Measurements from ENCODE around the gene MCM6.
"Not testable (repeated sequence)": the region's sequence is repeated elsewhere in the genome, so short reads cannot be mapped to it uniquely, and the experiment has no call there.

MCM6 gene

GRCh38 chr2:135885709-135886108, 9.5 kb upstream of the MCM6 start:
- Histone ChIP-seq H3K27me3 (ENCODE audit: low read length) (no peaks in the 10 kb centered on the region), H3K27ac (ENCODE audit: low read depth, low read length) (no peak overlapping the region), H3K9ac (ENCODE audit: low read length) (no peak overlapping the region), H3K4me3 (ENCODE audit: insufficient read depth, low read length, poor library complexity, severe bottlenecking) (no peak overlapping the region), H3K4me2 (ENCODE audit: low read depth, low read length, poor library complexity, severe bottlenecking) (no peak overlapping the region), H2AFZ (ENCODE audit: low read depth, low read length, severe bottlenecking) (no peak overlapping the region), H4K20me1 (ENCODE audit: low read depth, low read length) (no peaks in the 10 kb centered on the region), H3K9me2 (replicated peaks; ENCODE audit: insufficient read depth, low read length) (no peaks in the 10 kb centered on the region), H3K79me2 (ENCODE audit: insufficient read depth, low read length) (no peaks in the 10 kb centered on the region), H3K9me3 (ENCODE audit: insufficient read depth, low read length) (no peaks in the 10 kb centered on the region; the same call in 1 of the 2 replicates), H3F3A (ENCODE audit: insufficient read depth) (no peaks in the 10 kb centered on the region), H3K36me3 (ENCODE audit: low read length) (no peaks in the 10 kb centered on the region)
- TF ChIP-seq, protein P1, sequence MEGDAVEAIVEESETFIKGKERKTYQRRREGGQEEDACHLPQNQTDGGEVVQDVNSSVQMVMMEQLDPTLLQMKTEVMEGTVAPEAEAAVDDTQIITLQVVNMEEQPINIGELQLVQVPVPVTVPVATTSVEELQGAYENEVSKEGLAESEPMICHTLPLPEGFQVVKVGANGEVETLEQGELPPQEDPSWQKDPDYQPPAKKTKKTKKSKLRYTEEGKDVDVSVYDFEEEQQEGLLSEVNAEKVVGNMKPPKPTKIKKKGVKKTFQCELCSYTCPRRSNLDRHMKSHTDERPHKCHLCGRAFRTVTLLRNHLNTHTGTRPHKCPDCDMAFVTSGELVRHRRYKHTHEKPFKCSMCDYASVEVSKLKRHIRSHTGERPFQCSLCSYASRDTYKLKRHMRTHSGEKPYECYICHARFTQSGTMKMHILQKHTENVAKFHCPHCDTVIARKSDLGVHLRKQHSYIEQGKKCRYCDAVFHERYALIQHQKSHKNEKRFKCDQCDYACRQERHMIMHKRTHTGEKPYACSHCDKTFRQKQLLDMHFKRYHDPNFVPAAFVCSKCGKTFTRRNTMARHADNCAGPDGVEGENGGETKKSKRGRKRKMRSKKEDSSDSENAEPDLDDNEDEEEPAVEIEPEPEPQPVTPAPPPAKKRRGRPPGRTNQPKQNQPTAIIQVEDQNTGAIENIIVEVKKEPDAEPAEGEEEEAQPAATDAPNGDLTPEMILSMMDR (IDR thresholded peaks at IDR 0.05; ENCODE audit: insufficient read depth, low read length, poor library complexity, severe bottlenecking): no peak
- no peak for TF ChIP-seq EZH2phosphoT487 (conservative IDR thresholded peaks at IDR 0.05; ENCODE audit: low read length)

GRCh38 chr2:135882415-135882814, 6.2 kb upstream of the MCM6 start:
- no peaks in the 10 kb centered on the region for H3F3A ChIP-seq (ENCODE audit: insufficient read depth)
- no peak overlapping the region for H3K27ac ChIP-seq (ENCODE audit: low read depth, low read length)
- H3K36me3 ChIP-seq (ENCODE audit: low read length): no peaks in the 10 kb centered on the region
- H3K4me2 ChIP-seq (ENCODE audit: low read depth, low read length, poor library complexity, severe bottlenecking): no peak overlapping the region
- H4K20me1 ChIP-seq (ENCODE audit: low read depth, low read length): no peaks in the 10 kb centered on the region
- no peaks in the 10 kb centered on the region for H3K9me3 ChIP-seq (ENCODE audit: insufficient read depth, low read length)
- TF ChIP-seq, protein P1 (IDR thresholded peaks at IDR 0.05; ENCODE audit: insufficient read depth, low read length, poor library complexity, severe bottlenecking): no peak
- no peak for TF ChIP-seq EZH2phosphoT487 (conservative IDR thresholded peaks at IDR 0.05; ENCODE audit: low read length)
- H3K9me2 ChIP-seq (replicated peaks; ENCODE audit: insufficient read depth, low read length): no peaks in the 10 kb centered on the region
- no peak overlapping the region for H3K9ac ChIP-seq (ENCODE audit: low read length)
- H3K79me2 ChIP-seq (ENCODE audit: insufficient read depth, low read length): no peaks in the 10 kb centered on the region
- H3K27me3 ChIP-seq (ENCODE audit: low read length): no peaks in the 10 kb centered on the region
- no peak overlapping the region for H2AFZ ChIP-seq (ENCODE audit: low read depth, low read length, severe bottlenecking)
- H3K4me3 ChIP-seq (ENCODE audit: insufficient read depth, low read length, poor library complexity, severe bottlenecking): no peak overlapping the region

DNA sequence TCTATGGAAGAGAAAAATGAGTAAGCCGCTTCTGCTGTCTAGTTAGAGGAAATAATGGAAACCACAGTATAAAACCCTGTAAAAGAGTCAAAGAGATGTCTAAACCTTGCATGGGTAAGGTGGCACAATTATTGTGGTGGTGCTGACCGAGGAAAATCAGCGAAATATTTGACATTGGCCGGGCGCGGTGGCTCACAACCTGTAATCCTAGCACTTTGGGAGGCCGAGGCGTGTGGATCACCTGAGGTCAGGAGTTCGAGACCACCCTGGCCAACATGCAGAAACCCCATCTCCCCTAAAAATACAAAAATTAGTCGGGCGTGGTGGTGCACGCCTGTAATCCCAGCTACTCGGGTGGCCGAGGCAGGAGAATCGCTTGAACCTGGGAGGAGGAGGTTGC, 527 bp upstream of the MCM6 start:
- not testable (repeated sequence) for H3K27me3 ChIP-seq (ENCODE audit: low read length); H3K9me2 ChIP-seq (replicated peaks; ENCODE audit: insufficient read depth, low read length); H3F3A ChIP-seq (ENCODE audit: insufficient read depth); H3K9me3 ChIP-seq (ENCODE audit: insufficient read depth, low read length)
- H3K36me3 ChIP-seq (ENCODE audit: low read length): peaks cover 18% of the 10 kb centered on the region
- H3K4me2 ChIP-seq (ENCODE audit: low read depth, low read length, poor library complexity, severe bottlenecking): peak overlapping the region; percentile 46
- H4K20me1 ChIP-seq (ENCODE audit: low read depth, low read length): peaks cover 24% of the 10 kb centered on the region
- peaks cover 44% of the 10 kb centered on the region for H3K79me2 ChIP-seq (ENCODE audit: insufficient read depth, low read length)
- peak overlapping the region; percentile 28 for H3K4me3 ChIP-seq (ENCODE audit: insufficient read depth, low read length, poor library complexity, severe bottlenecking)
- peak overlapping the region; percentile 10 for H2AFZ ChIP-seq (ENCODE audit: low read depth, low read length, severe bottlenecking)
- peak overlapping the region; percentile 90 for H3K9ac ChIP-seq (ENCODE audit: low read length)
- peak overlapping the region; percentile 8; the same call in 1 of the 2 replicates for H3K27ac ChIP-seq (ENCODE audit: low read depth, low read length)

GRCh38 chr2:135875491-135876065, 665 bp downstream of the MCM6 start:
- Histone ChIP-seq H3K79me2 (ENCODE audit: insufficient read depth, low read length) (peaks cover 55% of the 10 kb centered on the region), H3F3A (ENCODE audit: insufficient read depth) (0 out of 2 replicates have a peak, but pooled peaks cover 3% of the 10 kb centered on the region), H3K9ac (ENCODE audit: low read length) (peak overlapping the region; percentile 90), H3K4me3 (ENCODE audit: insufficient read depth, low read length, poor library complexity, severe bottlenecking) (peak overlapping the region; percentile 83), H3K27ac (ENCODE audit: low read depth, low read length) (peak overlapping the region; percentile 73), H3K9me2 (replicated peaks; ENCODE audit: insufficient read depth, low read length) (no peaks in the 10 kb centered on the region), H3K36me3 (ENCODE audit: low read length) (peaks cover 30% of the 10 kb centered on the region), H3K9me3 (ENCODE audit: insufficient read depth, low read length) (no peaks in the 10 kb centered on the region), H3K4me2 (ENCODE audit: low read depth, low read length, poor library complexity, severe bottlenecking) (peak overlapping the region; percentile 93), H2AFZ (ENCODE audit: low read depth, low read length, severe bottlenecking) (peak overlapping the region; percentile 36), H3K27me3 (ENCODE audit: low read length) (no peaks in the 10 kb centered on the region), H4K20me1 (ENCODE audit: low read depth, low read length) (peaks cover 24% of the 10 kb centered on the region)
- TF ChIP-seq EZH2phosphoT487 (conservative IDR thresholded peaks at IDR 0.05; ENCODE audit: low read length): no peak
- TF ChIP-seq, protein P1 (IDR thresholded peaks at IDR 0.05; ENCODE audit: insufficient read depth, low read length, poor library complexity, severe bottlenecking): no peak

All from SU-DHL-6 (cell line).